HAP-1 (cell line): Measurements from ENCODE around the gene NDUFAF8.

Experiments
- DNase-seq, 2 experiments: peaks; one replicate each; pipeline ENCODE4 v3.0.0-alpha.2; 2016 to 2020; ENCODE audit warnings: low spot score in 2 of 2
- H3K27me3 ChIP-seq: fragments of 250-450 bp; sonication (Bioruptor Pico); 2 replicates; pipeline ENCODE4 v1.5.1; 2020; ENCODE audit warnings: low read depth, mild to moderate bottlenecking, moderate library complexity
- H3K36me3 ChIP-seq: fragments of 250-450 bp; sonication (Bioruptor Pico); replicated peaks from 2 replicates; pipeline ENCODE4 v1.5.1; 2020; ENCODE audit warnings: mild to moderate bottlenecking
- H3K4me1 ChIP-seq: fragments of 250-450 bp; sonication (Bioruptor Pico); 2 replicates; pipeline ENCODE4 v1.5.1; 2020; ENCODE audit warnings: mild to moderate bottlenecking
- H3K4me3 ChIP-seq: fragments of 250-450 bp; sonication (Bioruptor Pico); 2 replicates; pipeline ENCODE4 v1.5.1; 2020; ENCODE audit warnings: mild to moderate bottlenecking, moderate library complexity
- H3K9me3 ChIP-seq: fragments of 250-450 bp; sonication (Bioruptor Pico); 2 replicates; pipeline ENCODE4 v1.5.1; 2020; ENCODE audit warnings: mild to moderate bottlenecking, moderate library complexity
- in situ Hi-C: fragments of 300-500 bp; cut with MboI; formaldehyde crosslinking; loops from 3 replicates; pipeline ENCODE4 v1.14.3; 2020; ENCODE audit warnings: low sequenced_read_pairs, inconsistent platforms, mixed read lengths

The NDUFAF8 gene

GRCh38 chr17:81196505-81197408 is 42.4 kb upstream of the NDUFAF8 start:
- no peak for DNase-seq
- no peaks in the 10 kb centered on the region for H3K4me1 ChIP-seq
- in situ Hi-C loops, result no loop called here
- H3K4me3 ChIP-seq, result no peak overlapping the region
- no peaks in the 10 kb centered on the region for H3K27me3 ChIP-seq
- no peaks in the 10 kb centered on the region for H3K9me3 ChIP-seq
- H3K36me3 ChIP-seq, result peaks cover 16% of the 10 kb centered on the region

GRCh38 chr17:81197409-81197795 is 41.7 kb upstream of the NDUFAF8 start:
- Histone ChIP-seq H3K36me3 (peaks cover 16% of the 10 kb centered on the region), H3K27me3 (no peaks in the 10 kb centered on the region), H3K4me1 (no peaks in the 10 kb centered on the region), H3K9me3 (no peaks in the 10 kb centered on the region), H3K4me3 (no peak overlapping the region)
- no peak for DNase-seq
- in situ Hi-C loops, result no loop called here

DNA sequence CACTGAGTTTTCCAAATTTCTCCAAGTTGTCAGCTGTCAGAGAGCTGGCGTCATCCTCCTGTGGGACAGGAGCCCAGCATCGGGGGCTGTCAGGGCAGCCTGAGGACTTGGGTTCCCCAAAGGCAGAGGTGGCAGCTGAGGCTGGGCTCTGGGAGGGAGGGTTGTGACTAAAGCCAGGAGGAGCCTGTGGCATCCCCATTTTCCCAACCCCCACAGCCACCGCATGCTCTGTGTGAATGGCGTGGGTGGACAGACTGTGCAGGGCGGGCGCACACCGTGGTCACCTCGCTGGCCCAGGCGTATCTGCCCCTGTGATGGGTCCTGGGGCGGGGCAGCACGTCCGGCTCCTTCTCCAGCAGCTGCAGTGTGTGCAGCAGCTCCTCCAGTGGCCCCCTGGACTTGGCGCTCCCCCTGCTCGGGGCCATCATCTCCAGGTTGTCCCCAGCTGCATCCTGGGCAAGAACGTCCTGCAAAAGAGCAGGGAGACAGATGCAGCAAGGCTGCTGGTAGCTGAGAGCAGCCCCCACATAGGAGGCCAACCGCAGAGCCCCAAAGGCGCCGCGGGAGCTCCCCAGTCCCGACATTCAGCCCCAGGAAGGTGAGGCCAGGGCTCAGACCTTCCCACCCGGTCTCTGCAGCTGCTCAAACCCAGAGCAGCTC is 41.2 kb upstream of the NDUFAF8 start:
- DNase-seq, result no peak
- H3K4me1 ChIP-seq, result no peaks in the 10 kb centered on the region
- H3K4me3 ChIP-seq, result no peak overlapping the region
- in situ Hi-C loops, result no loop called here
- peaks cover 16% of the 10 kb centered on the region for H3K36me3 ChIP-seq
- no peaks in the 10 kb centered on the region for H3K9me3 ChIP-seq
- no peaks in the 10 kb centered on the region for H3K27me3 ChIP-seq

DNA sequence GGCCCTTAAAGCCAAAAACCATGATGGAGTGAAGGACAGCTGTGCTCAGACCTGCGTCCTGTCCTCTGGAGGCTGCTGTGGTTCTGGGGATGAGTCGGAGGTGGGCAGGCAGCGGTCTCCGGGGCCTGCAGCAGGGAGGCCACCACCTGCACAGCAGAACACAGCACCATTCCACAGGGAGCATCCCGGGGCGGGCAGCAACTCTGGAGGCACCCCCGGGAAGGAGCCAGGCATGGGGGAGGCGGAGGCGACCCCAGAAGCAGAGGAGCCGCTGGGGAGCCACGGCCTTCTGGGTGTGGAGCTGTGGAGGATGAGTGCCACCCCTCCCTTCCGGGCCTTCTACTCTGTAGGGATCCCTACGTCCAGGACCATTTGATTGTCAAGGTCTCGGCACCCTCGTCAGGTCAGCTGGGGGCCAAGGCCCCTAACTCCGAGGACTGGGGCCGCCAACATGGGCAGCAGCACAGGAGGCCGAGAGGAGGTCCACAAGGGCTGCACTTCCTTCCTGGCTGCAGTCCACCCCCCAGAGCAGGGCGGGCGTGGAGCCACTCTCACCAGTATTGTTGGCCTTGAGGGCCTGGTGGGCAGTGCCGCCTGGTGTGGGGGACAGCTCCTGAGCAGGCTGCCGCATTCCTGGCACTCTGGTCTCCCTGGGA is 40.2 kb upstream of the NDUFAF8 start:
- H3K9me3 ChIP-seq, result no peaks in the 10 kb centered on the region
- in situ Hi-C loops, result no loop called here
- DNase-seq, result no peak
- no peak overlapping the region for H3K4me3 ChIP-seq
- H3K27me3 ChIP-seq, result no peaks in the 10 kb centered on the region
- H3K4me1 ChIP-seq, result no peaks in the 10 kb centered on the region
- peaks cover 16% of the 10 kb centered on the region for H3K36me3 ChIP-seq

GRCh38 chr17:81199482-81199830 is 39.7 kb upstream of the NDUFAF8 start:
- Histone ChIP-seq H3K9me3 (no peaks in the 10 kb centered on the region), H3K4me3 (no peak overlapping the region), H3K27me3 (no peaks in the 10 kb centered on the region), H3K4me1 (no peaks in the 10 kb centered on the region), H3K36me3 (peaks cover 15% of the 10 kb centered on the region)
- in situ Hi-C loops, result no loop called here
- DNase-seq, result no peak

DNA sequence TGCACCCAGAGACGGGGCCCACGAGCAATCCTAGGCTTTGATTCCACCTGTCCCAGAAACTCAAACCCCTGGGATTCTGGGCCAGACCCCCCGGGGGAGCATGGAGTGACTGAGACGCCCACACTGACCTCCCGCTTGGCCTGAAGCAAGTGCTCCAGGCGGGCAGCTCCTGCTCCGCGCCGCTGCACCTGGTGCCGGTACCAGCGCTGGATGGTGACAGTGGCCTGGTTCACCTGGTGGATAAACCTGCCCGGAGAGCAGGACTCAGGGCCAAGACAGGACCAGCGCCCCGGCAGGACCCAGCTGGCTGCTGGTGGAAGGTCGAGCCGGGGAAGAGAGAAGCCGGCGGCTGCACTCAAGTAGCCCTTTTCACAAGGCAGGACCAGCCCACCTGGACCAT is 38.9 kb upstream of the NDUFAF8 start:
- H3K4me3 ChIP-seq, result no peak overlapping the region
- in situ Hi-C loops, result no loop called here
- peaks cover 9% of the 10 kb centered on the region for H3K36me3 ChIP-seq
- no peaks in the 10 kb centered on the region for H3K9me3 ChIP-seq
- no peaks in the 10 kb centered on the region for H3K4me1 ChIP-seq
- DNase-seq, result no peak
- H3K27me3 ChIP-seq, result no peaks in the 10 kb centered on the region

DNA sequence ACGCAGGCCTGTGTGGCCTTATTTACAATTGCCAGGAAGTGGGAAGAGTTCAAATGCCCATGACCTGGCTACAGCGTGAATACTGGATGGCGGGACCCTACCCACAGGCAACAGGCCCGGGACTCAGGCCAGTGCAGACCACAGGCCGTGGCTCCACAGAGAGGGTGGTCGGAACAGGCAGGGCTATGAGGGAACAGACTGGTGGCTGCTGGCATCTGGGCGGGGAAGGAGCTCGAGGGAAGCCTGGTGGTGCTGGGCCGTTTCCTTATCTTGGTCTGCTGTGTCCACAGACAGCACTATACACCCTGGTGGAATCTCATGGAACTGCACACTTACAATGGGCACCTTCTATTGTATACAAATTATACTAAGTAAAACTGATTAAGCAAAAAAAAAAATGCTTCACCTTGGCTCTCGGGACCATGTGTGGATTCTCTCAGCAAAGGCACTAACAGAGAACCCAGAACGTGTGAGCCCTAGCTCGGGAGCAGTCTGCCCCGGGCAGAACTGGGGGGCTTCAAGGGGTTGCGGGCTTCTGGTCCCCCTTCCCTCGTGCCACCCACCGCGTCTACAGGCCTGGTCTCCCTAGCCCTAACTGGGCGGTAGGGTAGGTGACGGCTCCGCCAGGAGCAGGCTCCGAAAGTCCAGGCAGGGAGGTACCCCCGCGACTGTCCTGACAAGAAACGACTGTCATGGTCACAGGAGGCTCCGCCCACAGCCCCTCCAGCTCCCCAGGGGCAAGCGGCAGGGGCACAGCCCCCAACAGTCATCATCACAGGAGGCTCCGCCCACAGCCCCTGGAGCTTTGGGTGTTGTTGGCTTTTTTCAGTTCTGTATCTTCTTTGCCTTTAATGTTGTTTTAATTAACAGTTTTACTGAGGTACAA is 38.2 kb upstream of the NDUFAF8 start:
- no peaks in the 10 kb centered on the region for H3K27me3 ChIP-seq
- H3K9me3 ChIP-seq, result no peaks in the 10 kb centered on the region
- no peak overlapping the region for H3K4me3 ChIP-seq
- H3K4me1 ChIP-seq, result no peaks in the 10 kb centered on the region
- peak; percentile 52 to 72 for DNase-seq
- peaks cover 5% of the 10 kb centered on the region; the same call in 1 of the 2 replicates for H3K36me3 ChIP-seq
- in situ Hi-C loops, result no loop called here

- no peaks in the 10 kb centered on the region for H3K27me3 ChIP-seq
- H3K4me3 ChIP-seq, result no peak overlapping the region
- DNase-seq, result no peak
- H3K9me3 ChIP-seq, result no peaks in the 10 kb centered on the region
- in situ Hi-C loops, result no loop called here
- H3K36me3 ChIP-seq, result peaks cover 2% of the 10 kb centered on the region; the same call in 1 of the 2 replicates
- no peaks in the 10 kb centered on the region for H3K4me1 ChIP-seq
Observed at GRCh38 chr17:81202318-81202717, 36.8 kb upstream of the NDUFAF8 start.

- DNase-seq, result no peak
- Histone ChIP-seq H3K4me1 (no peaks in the 10 kb centered on the region), H3K36me3 (peaks cover 2% of the 10 kb centered on the region; the same call in 1 of the 2 replicates), H3K27me3 (no peaks in the 10 kb centered on the region), H3K9me3 (no peaks in the 10 kb centered on the region), H3K4me3 (no peak overlapping the region)
- in situ Hi-C loops, result no loop called here
Observed at GRCh38 chr17:81203136-81203535, 36.0 kb upstream of the NDUFAF8 start.

GRCh38 chr17:81204578-81204977 is 34.5 kb upstream of the NDUFAF8 start:
- Histone ChIP-seq H3K36me3 (peaks cover 1% of the 10 kb centered on the region; the same call in 1 of the 2 replicates), H3K9me3 (no peaks in the 10 kb centered on the region), H3K4me1 (no peaks in the 10 kb centered on the region), H3K27me3 (no peaks in the 10 kb centered on the region), H3K4me3 (no peak overlapping the region)
- in situ Hi-C loops, result no loop called here
- DNase-seq, result no peak

GRCh38 chr17:81206166-81206565 is 33.0 kb upstream of the NDUFAF8 start:
- Histone ChIP-seq H3K4me3 (no peak overlapping the region), H3K36me3 (no peaks in the 10 kb centered on the region; the same call in 1 of the 2 replicates), H3K27me3 (no peaks in the 10 kb centered on the region), H3K4me1 (no peaks in the 10 kb centered on the region), H3K9me3 (no peaks in the 10 kb centered on the region)
- in situ Hi-C loops, result no loop called here
- DNase-seq, result no peak

GRCh38 chr17:81206657-81207056 is 32.5 kb upstream of the NDUFAF8 start:
- Histone ChIP-seq H3K4me3 (no peak overlapping the region), H3K4me1 (no peaks in the 10 kb centered on the region), H3K9me3 (no peaks in the 10 kb centered on the region), H3K36me3 (no peaks in the 10 kb centered on the region; the same call in 1 of the 2 replicates), H3K27me3 (no peaks in the 10 kb centered on the region)
- no peak for DNase-seq
- in situ Hi-C loops, result no loop called here
